Psoas muscle (tissue), 8 donors: ENCODE measurements around the gene GRID1. TPM values are rescaled to one million over a fixed set of nuclear protein-coding genes. Genes with fewer than 3 reads are reported as not detected.
A peak's percentile ranks its signal among the peaks of the same experiment; 100 is the strongest.
"Not testable (repeated sequence)": the region's sequence is repeated elsewhere in the genome, so short reads cannot be mapped to it uniquely, and the experiment has no call there.

Source experiments
- ATAC-seq, 4 donors: fragments of 200-7000 bp; cut with Tn5 transposase; one replicate each; pipeline ENCODE4 v1.9.1; 2020; ENCODE audit warnings: moderate library complexity in 3 of 4, mild to moderate bottlenecking in 2 of 4
- DNase-seq, 2 donors: peaks; one replicate each; pipeline ENCODE4 v3.0.0-alpha.2; 2020
- H3K27ac ChIP-seq: fragments of 200-600 bp; one replicate; pipeline ENCODE4 v1.8.0; 2022
- H3K27me3 ChIP-seq, 3 donors: fragments of 200-600 bp in 1 of 3; one replicate each; pipeline versions ENCODE4 v1.6.1 to v1.8.0; 2013 to 2022; ENCODE audit warnings: low read length in 2 of 3, mild to moderate bottlenecking in 2 of 3, moderate library complexity in 1 of 3; ENCODE audit not compliant: insufficient read depth in 3 of 3
- H3K36me3 ChIP-seq, 2 donors: fragments of 200-600 bp in 1 of 2; one replicate each; pipeline versions ENCODE4 v1.6.1 to v1.8.0; 2013 to 2022; ENCODE audit warnings: low read depth in 1 of 2, mild to moderate bottlenecking in 1 of 2, moderate library complexity in 1 of 2; ENCODE audit not compliant: insufficient read depth in 1 of 2
- H3K4me1 ChIP-seq: fragments of 200-600 bp; one replicate; pipeline ENCODE4 v1.8.0; 2022
- H3K4me3 ChIP-seq: fragments of 200-600 bp; one replicate; pipeline ENCODE4 v1.8.0; 2022; ENCODE audit warnings: mild to moderate bottlenecking
- H3K9me3 ChIP-seq: fragments of 200-600 bp; one replicate; pipeline ENCODE4 v1.8.0; 2022
- WGBS, 3 donors: extraction: QIAGEN DNeasy Blood & Tissue Kit; methylation state at CpG; one replicate each; pipeline versions ENCODE4 v1.1.6 to v1.1.7; 2013; 5-methylcytosine and 5-hydroxymethylcytosine counted together
- intact Hi-C, 2 donors: fragments of 100-400 bp; cut with DNase I; formaldehyde crosslinking; loops; one replicate each; pipeline versions ENCODE4 v1.11.0 to v1.14.2; 2022
- polyA plus RNA-seq, 3 donors: library from polyadenylated mRNA; stranded (reverse); fragments of 200-250 nt; gene quantifications; one replicate each; pipeline ENCODE4 v1.2.3, GENCODE V29; 2013
- total RNA-seq, 4 donors: library from RNA; stranded (reverse); fragmentation: NEBNext Ultra II Directional in 2 of 4; extraction: Animal tissue kit (Norgen Biotek cat#: 25700) in 2 of 4; gene quantifications; one replicate each; pipeline versions ENCODE4 v1.2.1 to v1.2.4, GENCODE V29; 2021 to 2023
- TF ChIP-seq, protein P1 (sequence below): fragments of 200-600 bp; IDR thresholded peaks from one replicate; pipeline ENCODE4 v1.8.0; 2022; ENCODE audit warnings: antibody characterized with exemption
- donor health status: healthy with polysubstance abuse.
- donor health status: DM: no; HTN: no; CAD: no; lungs with moderate emphysema.
- donor health status: Bipolar disorder and iron deficiency.
- donor health status: healthy.
- donor health status: DM: yes; HTN: yes; CAD: no.
- donor health status: DM: no; HTN: no; CAD: no.
- donor health status: DM: no; HTN: no; CAD: no.
- donor health status: DM: yes; HTN: yes; CAD: no.

The GRID1 gene
- total and polyA plus RNA-seq, 7 donors = 0.17 to 0.56 (median 0.24) TPM

DNA sequence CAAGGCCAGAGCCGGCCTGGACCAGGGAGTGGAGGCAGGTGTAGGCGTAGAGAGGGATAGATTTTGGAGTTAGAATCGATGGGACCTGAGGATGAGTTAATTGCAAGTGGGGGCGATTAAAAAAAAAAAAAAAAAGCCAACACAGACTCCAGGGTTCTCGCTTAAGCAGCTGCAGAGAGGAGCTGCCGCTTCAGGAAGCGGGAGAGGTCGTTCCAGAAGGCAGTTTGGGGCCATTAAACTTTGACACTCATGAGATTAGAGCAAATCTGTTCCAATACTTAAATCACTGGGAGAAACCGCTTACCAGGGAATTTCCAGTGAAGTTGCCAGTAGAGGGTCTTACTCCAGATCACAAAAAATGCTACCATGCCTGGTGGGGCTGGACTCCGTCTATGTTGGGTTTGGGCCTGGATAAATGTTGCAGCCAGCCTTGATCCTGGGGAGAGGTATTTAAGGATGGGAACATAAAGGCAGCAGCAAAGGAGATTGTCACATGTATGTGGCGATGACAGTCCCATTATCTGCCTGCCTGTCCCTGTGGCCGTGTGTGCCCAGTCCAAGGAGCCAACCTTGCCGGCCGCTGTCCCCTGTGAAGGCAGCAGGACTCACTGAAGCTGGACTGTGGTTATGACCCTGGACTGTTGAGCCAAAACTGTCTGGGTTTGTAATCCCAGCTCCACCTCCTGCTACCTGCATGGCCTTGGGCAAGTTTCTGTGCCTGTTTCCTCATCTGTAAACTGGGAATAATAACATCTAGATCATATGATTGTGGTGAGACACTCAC, 23.9 kb upstream of the GRID1 start:
- H3K27me3 ChIP-seq = peaks cover 0 to 35% (median 14%) of the 10 kb centered on the region in 3 donors
- ATAC-seq = no peak
- DNase-seq = no peak
- intact Hi-C loops = no loop called here
- no peak overlapping the region for H3K27ac ChIP-seq
- no peak overlapping the region for H3K4me3 ChIP-seq
- H3K36me3 ChIP-seq = no peaks in the 10 kb centered on the region
- H3K9me3 ChIP-seq = no peaks in the 10 kb centered on the region
- TF ChIP-seq, protein P1, sequence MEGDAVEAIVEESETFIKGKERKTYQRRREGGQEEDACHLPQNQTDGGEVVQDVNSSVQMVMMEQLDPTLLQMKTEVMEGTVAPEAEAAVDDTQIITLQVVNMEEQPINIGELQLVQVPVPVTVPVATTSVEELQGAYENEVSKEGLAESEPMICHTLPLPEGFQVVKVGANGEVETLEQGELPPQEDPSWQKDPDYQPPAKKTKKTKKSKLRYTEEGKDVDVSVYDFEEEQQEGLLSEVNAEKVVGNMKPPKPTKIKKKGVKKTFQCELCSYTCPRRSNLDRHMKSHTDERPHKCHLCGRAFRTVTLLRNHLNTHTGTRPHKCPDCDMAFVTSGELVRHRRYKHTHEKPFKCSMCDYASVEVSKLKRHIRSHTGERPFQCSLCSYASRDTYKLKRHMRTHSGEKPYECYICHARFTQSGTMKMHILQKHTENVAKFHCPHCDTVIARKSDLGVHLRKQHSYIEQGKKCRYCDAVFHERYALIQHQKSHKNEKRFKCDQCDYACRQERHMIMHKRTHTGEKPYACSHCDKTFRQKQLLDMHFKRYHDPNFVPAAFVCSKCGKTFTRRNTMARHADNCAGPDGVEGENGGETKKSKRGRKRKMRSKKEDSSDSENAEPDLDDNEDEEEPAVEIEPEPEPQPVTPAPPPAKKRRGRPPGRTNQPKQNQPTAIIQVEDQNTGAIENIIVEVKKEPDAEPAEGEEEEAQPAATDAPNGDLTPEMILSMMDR = no peak
- H3K4me1 ChIP-seq = peaks cover 3% of the 10 kb centered on the region
- 77 to 86% (median 83%) methylated on average over 14 of the region's 14 CpGs for WGBS, 3 donors

DNA sequence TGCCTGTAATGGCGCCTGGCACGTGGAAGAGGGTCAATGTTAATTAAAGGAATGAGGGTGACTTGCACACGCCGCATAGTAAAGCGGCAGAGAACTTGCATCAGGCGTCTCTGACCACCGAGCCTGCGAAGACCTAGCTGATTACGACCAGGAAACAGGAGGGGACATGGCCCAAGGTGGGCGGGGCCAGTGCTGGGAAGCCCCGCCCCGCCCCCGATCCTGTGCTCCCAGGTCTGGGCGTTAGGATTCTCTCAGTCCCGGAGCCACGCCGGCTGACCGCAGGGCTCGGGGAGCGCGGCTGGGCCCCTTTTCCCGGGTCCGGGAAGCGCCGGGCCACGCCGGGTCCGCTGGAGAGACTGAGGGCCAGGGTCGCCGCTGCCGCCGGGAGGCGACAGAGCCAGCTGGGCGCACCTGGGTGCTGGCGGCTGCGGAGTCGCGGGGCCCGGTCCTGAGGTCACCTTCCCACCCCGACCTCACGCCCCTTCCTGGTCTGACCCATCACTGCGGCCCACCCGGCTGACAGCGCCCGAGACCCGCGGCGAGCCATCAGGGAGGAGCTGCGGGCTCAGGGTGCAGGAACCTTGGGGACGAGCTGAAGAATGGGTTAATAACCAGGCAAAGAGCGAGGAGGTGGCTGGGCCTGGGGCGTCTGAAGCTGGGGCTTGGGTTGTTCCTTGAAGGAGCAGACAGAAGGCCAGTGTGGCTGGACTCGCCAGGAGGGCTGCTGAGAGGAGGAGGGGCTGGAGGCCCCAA, 23.0 kb upstream of the GRID1 start:
- no peaks in the 10 kb centered on the region for H3K9me3 ChIP-seq
- peaks cover 0 to 35% (median 14%) of the 10 kb centered on the region in 3 donors for H3K27me3 ChIP-seq
- H3K27ac ChIP-seq = no peak overlapping the region
- TF ChIP-seq, protein P1 = no peak
- ATAC-seq (peak; percentile 51 to 64 (median 60)), DNase-seq (peak in 1 of 2 donors; percentile 28)
- WGBS, 3 donors = 17 to 24% (median 19%) methylated on average over 31 to 53 of the region's 53 CpGs
- peak overlapping the region; percentile 50 for H3K4me3 ChIP-seq
- no peaks in the 10 kb centered on the region for H3K36me3 ChIP-seq
- peaks cover 3% of the 10 kb centered on the region for H3K4me1 ChIP-seq
- intact Hi-C loops = no loop called here

DNA sequence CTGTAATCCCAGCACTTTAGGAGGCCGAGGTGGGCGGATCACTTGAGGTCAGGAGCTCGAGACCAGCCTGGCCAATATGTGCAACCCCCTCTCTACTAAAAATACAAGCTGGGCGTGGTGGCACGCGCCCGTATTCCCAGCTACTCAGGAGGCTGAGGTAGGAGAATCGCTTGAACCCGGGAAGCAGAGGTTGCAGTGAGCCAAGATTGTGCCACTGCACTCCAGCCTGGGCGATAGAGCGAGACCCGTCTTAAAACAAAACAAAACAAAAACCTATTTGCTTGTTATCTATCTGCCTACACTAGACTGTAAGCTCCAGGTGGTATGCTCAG, 22.5 kb upstream of the GRID1 start:
- WGBS, 3 donors = 33 to 37% (median 33%) methylated on average over 12 of the region's 12 CpGs
- H3K9me3 ChIP-seq, ATAC-seq, H3K4me1 ChIP-seq, H3K27ac ChIP-seq, intact Hi-C loops, H3K36me3 ChIP-seq, DNase-seq: not testable (repeated sequence)
- H3K4me3 ChIP-seq = peak overlapping the region; percentile 50
- peaks cover 0 to 35% (median 14%) of the 10 kb centered on the region in 3 donors for H3K27me3 ChIP-seq

DNA sequence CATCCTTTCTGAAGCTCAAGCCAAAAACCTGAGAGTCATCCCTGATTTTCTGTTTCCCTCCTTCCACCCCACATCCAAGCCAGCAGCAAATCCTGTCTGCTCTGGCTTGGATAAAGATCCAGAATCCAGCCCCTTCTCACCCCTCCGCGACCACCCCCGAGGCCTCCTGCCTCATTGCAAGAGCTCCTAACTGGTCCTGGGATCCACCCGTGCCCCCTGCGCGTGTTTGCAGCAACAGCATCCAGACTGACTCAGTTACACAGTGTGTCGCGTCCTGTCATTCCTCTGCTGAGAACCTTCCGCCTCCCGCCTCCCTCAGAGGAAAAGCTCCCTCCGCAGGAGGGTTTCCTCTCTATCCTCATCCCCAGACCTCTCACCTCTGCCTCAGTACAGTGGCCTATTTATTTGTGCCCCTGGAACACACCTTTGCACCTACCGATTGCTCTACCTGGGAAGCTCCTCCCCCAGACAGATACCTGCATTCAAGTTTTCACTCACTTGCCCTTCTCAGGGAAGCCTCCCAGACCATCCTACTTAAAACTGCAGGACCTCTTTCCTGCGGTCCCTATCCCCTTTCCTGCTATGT, 21.6 kb upstream of the GRID1 start:
- Histone ChIP-seq H3K9me3 (no peaks in the 10 kb centered on the region), H3K4me1 (peaks cover 3% of the 10 kb centered on the region), H3K27me3 (peaks cover 0 to 35% (median 14%) of the 10 kb centered on the region in 3 donors), H3K4me3 (no peak overlapping the region), H3K36me3 (no peaks in the 10 kb centered on the region), H3K27ac (no peak overlapping the region)
- DNase-seq = no peak
- ATAC-seq = no peak
- intact Hi-C loops = no loop called here
- 37 to 45% (median 37%) methylated on average over 10 to 13 of the region's 13 CpGs for WGBS, 3 donors
- TF ChIP-seq, protein P1 = no peak
